Measurements from ENCODE around the gene CYP2F1.
A peak's percentile ranks its signal among the peaks of the same experiment; 100 is the strongest.

- TF ChIP-seq SIN3A (IDR thresholded peaks at IDR 0.05; ENCODE audit: borderline replicate concordance, low read depth, low read length) (no peak), CTCF (CRISPR knock-in tag; IDR thresholded peaks at IDR 0.05) (peak; percentile 26), ZNF263 (CRISPR knock-in tag; IDR thresholded peaks at IDR 0.05) (no peak), PCBP2 (optimal IDR thresholded peaks at IDR 0.05; ENCODE audit: low read depth, low read length, poor library complexity, severe bottlenecking) (no peak), ZKSCAN8 (CRISPR knock-in tag; IDR thresholded peaks at IDR 0.05; ENCODE audit: borderline replicate concordance) (no peak), YY1 (IDR thresholded peaks at IDR 0.05; ENCODE audit: insufficient read depth, insufficient replicate concordance, low read depth, low read length) (no peak), ATF4 (CRISPR knock-in tag; IDR thresholded peaks at IDR 0.05) (no peak), JUNB (CRISPR knock-in tag; IDR thresholded peaks at IDR 0.05; ENCODE audit: borderline replicate concordance) (no peak)
Observed at GRCh38 chr19:41172297-41173164, 58.3 kb downstream of the CYP2F1 start.

Data from HepG2 (cell line).